A673 (cell line): ENCODE measurements around the gene PLLP.

ENCODE experiments used
- EZH2 ChIP-seq: fragments of 200-600 bp; sonication (generic); IDR thresholded peaks from 2 replicates; pipeline ENCODE4 v1.6.1; 2017; ENCODE audit warnings: borderline replicate concordance, low read depth, mild to moderate bottlenecking, mixed read lengths, antibody characterized with exemption, low read length; ENCODE audit not compliant: poor library complexity, severe bottlenecking
- TF ChIP-seq, protein P1 (sequence below): fragments of 300-800, 200-600 bp; sonication (generic); conservative IDR thresholded peaks from 2 replicates; pipeline ENCODE4 v1.5.1; 2017; ENCODE audit warnings: low read depth, mild to moderate bottlenecking, antibody characterized with exemption, low read length, moderate library complexity, mixed read lengths

DNA sequence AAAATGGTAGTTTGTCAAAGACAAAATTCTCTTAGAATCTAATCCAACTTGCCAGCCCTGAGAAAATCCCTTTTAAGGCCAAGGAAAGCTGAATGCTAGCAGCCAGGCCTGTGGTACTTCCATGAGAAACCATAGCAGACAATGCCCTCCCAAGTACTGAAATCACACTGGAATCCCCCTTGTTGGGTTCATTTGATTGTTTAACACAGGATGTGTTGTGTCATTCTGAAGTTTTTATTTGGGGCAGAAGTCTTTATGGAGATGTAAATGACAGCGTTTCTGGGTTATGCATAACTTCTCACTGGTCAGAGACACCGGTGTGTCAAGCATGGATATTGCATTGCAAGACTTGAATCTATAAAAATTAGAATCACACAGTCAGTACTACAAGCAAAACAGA is 45.4 kb downstream of the PLLP start:
- TF ChIP-seq, protein P1, sequence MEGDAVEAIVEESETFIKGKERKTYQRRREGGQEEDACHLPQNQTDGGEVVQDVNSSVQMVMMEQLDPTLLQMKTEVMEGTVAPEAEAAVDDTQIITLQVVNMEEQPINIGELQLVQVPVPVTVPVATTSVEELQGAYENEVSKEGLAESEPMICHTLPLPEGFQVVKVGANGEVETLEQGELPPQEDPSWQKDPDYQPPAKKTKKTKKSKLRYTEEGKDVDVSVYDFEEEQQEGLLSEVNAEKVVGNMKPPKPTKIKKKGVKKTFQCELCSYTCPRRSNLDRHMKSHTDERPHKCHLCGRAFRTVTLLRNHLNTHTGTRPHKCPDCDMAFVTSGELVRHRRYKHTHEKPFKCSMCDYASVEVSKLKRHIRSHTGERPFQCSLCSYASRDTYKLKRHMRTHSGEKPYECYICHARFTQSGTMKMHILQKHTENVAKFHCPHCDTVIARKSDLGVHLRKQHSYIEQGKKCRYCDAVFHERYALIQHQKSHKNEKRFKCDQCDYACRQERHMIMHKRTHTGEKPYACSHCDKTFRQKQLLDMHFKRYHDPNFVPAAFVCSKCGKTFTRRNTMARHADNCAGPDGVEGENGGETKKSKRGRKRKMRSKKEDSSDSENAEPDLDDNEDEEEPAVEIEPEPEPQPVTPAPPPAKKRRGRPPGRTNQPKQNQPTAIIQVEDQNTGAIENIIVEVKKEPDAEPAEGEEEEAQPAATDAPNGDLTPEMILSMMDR = no peak
- no peak for TF ChIP-seq EZH2
